HG02885 (cell line): ENCODE data around the gene FRMD6.
"Not testable (repeated sequence)": the region's sequence is repeated elsewhere in the genome, so short reads cannot be mapped to it uniquely, and the experiment has no call there.

Source experiments
- ATAC-seq: cut with Tn5 transposase; IDR thresholded peaks from one replicate; pipeline ENCODE4 v1.9.1; 2021; ENCODE audit warnings: mild to moderate bottlenecking; ENCODE audit not compliant: unreplicated experiment, poor library complexity

FRMD6 gene

GRCh38 chr14:51765726-51766125 is 114.0 kb downstream of the FRMD6 start:
- not testable (repeated sequence) for ATAC-seq

GRCh38 chr14:51766586-51766985 is 114.9 kb downstream of the FRMD6 start:
- not testable (repeated sequence) for ATAC-seq

- not testable (repeated sequence) for ATAC-seq
Measured at GRCh38 chr14:51769261-51769660, 117.6 kb downstream of the FRMD6 start.

GRCh38 chr14:51774209-51774608 is 122.5 kb downstream of the FRMD6 start:
- no peak for ATAC-seq

GRCh38 chr14:51776102-51776894 is 124.6 kb downstream of the FRMD6 start:
- peak; percentile 48 for ATAC-seq

- ATAC-seq: peak; percentile 52
Measured at GRCh38 chr14:51780006-51780692, 128.4 kb downstream of the FRMD6 start.
